A172 (cell line): Measurements from ENCODE around the gene PRKCA. TPM values are rescaled to one million over a fixed set of nuclear protein-coding genes. Genes with fewer than 3 reads are reported as not detected.

ENCODE experiments used
- DNase-seq: peaks from one replicate; pipeline ENCODE4 v3.0.0-alpha.2; 2015; ENCODE audit warnings: low spot score
- total RNA-seq: library from RNA; depleted of rRNA; stranded (reverse); fragments of >200 nt; shearing (Covaris generic); gene quantifications from 2 replicates; pipeline ENCODE4 v1.2.3, GENCODE V29; 2014

The PRKCA gene
- total RNA-seq, 1 experiment from 2014 or later = 21.6 TPM

DNA sequence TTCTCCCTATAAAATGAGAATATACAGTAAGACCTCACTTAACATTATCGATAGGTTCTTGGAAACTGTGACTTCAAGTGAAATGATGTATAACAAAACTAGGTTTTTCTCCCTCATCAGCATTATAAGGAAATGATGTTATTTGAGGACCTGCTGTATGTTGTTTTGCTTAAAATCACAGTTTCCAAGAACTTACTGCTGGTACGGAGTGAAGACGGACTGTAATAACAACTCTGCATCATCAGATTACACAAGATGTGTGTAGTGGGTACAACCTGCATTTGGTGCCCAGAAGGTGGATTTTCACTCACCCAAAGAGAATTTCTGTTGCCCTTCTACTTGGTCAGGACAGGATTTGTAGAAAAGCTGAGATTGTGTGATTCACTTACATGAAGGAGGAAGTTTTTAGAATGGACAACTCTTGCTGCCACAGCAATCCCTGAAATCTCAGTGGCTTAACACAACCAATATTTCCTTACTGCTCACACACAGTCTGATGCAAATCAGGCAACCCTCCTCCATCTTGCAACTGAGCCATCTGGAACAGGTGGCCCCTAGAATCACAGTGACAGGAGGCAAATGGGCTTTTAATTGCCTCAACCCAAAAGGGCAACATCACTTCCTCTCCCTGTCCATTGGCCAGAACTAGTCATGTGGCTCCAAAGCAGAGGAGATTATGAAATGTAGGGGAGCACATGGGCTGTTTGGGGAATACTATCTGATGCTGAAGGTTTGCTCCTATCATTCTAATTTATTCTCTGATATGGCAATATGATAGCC, 464.9 kb downstream of the PRKCA start:
- no peak for DNase-seq

DNA sequence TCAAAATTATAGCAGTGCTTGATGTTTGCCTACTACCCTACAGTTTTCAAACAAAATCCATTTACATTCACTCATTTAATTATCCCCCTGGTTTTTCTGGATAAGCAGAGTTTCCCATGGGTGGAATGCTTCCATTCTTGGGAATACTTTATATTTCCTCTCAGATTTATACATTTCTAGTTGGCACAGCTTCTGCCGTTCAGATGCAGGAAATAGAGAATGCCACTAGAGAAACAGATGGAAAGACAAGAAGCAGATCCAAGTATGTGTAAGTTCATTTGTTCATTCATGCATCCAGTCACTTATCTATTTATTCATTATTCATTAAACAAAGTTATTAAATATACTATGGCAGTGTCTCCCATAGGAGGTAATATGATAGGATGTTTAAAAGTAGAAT, 467.5 kb downstream of the PRKCA start:
- DNase-seq = no peak

DNA sequence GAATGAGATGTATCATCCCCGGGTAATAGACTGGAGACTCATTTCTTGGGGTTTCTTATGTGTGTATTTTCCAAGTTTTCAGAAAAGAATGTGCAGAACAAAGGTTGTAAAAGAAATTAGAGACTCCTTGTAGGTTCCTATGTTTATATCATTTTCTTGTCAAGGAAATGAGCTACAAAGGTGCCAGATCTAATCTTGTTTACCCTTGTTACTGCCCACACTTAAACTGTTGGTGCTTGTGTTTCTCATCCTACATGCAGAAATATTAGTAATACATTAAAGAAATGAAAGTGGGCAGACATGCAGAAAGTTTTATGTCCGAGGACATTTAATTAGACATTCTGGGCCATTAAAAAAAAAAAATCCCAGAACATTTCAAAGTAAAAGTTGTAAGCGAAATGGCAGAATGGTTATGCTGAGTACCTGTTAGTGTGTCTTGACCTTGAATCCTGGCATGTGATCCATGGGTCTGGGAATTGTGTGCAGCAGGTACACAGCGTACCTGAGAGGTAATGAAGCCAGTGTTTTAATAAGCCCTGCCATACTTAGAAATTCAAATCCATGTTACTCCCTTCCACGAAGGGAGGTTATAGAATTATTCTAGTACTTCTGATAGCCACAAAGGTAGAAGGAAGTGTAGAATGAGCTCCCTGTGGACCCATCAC, 469.9 kb downstream of the PRKCA start:
- no peak for DNase-seq

DNA sequence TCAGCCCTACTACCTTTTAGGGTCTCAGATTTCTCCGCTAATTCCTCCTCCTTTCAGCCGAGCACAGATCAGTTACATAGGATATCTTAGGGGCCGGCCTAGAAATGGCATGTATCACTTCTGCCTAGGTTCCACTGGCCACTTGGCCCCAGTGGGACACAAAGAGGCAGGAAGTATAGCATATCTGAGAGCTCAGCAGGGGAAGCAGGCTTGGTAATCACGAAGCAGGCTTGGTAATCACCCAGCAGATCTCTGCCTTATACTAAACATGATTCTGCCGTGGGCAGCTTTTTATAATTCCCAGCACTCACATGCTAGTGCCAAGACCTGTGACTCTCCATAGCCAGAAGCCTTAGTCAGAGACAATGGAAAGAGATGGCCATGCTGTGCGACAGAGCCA, 472.9 kb downstream of the PRKCA start:
- DNase-seq = no peak

DNA sequence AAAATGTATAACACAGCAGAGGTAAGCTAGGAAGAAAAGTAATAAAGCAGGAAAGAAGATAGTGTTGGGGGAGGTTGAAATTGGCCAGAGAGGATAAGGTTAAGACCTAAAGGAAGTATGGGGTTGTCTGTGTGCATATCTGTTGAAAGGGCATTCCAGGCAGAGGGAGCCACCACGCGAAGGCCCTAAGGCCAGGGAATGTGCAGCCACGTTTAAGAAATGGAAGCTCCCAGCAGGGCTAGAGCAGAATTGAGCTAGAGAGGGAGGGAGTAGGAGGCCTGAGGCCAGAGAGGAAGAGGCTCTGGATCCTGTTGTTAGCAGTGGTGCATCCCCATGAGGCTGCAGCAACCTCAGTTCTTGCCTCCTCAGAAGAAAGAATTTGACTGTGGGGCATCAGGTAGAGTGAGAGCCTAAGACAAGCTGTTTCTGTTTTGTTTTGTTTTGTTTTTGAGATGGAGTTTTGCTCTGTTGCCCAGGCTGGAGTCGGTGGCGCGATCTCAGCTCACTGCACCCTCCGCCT, 473.5 kb downstream of the PRKCA start:
- no peak for DNase-seq

DNA sequence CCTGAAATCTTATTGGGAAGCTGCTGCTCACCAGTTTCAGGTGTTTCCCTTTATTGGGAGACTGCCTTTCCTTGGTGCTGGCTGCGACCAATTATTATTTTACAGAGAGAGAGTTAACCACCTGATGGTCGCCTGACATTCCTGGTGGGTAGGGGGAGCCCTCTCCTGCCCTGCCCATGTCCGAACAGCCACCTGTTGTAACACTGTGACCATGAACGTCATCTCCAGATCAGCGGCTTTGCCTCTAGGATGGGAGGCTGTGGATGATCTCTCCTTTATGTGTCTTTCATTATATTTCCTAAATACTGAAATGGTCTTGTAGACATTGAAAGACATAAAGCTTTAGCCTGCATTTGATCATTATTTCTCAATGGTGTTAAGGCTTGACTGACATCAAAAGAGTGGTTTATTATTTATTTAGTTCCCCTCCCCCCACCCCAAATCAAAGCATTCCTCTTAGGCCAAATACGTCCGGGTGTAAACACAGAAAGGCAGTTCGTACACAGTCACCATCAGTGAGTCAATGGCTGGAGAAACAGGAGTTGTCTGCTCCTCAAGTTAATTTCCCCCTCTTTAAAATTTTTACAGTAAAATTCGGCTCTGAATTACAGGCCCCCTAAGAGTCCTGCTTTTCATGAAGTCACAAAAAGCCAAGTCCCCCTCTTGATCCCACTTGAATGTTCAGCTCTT, 474.7 kb downstream of the PRKCA start:
- no peak for DNase-seq

DNA sequence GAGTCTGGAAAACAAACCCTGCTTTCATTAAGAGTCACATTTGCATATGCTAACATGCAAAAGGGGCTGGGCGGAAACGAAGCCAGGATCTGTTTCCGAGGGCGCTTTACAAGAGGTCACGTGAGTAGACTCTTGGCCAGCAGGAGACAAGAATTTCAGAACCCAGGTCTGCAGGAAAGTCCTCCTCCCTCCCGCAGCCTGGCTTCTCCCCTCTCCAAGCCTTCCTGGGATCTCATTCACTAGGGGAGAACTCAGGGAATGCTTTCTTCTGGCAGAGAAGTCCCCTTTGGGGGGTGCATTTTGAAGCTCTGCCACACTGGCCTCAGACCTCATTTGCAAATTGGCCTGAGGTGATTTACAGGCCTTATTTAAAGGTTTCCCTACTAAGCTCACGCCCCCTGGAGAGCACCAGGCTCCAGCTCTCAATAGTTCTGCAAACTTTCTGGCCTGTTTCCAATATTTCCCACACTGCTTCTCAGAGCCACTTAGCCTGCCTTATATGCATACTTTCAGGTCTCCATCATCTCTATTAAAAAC, 475.3 kb downstream of the PRKCA start:
- no peak for DNase-seq

DNA sequence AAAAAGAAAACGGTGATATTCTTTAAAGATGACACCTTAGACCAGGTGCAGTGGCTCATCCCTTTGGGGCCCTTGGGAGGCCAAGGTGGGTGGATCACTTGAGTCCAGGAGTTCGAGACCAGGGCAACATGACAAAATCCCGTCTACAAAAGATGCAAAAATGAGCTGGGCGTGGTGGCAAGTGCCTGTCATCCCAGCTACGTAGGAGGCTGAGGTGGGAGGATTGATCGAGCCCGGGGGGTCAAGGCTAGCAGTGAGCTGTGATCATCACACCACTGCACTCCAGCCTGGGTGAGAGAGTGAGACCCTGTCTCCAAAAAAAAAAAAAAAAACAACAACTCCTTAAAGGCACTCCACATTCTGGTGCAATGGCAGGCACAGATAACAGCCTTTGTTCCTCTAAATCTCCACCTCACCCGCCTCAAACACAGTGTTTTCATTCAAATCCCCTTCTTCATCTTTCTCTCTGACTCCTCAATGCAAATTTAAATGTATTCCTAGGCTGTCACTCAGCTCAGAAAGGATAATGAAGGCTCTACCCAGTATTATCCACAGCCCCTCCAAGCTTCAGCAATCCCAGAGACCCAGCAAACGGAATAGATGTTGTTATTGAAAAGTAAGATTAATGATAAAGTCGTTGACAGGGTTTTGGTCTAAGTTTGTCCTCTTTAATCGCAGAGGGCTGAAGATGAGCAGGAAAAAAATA, 476.3 kb downstream of the PRKCA start:
- DNase-seq = no peak

DNA sequence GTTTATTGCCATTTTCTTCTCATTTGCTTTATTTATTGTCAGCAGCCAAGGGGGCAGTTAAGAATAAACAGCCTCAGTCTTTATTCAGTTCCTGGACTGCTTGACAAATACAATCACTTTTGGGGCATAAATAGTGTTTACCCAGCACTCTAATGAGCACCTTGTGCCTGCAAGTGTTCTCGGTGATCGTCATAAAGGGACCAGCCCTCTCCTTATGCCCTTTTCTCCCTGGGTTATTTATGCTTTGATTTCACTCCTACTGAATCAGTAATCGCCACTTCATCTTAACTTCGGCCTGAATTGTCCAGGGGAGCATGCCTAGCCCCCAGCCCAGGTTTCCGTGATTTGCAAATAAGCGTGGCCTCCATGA, 476.8 kb downstream of the PRKCA start:
- no peak for DNase-seq

DNA sequence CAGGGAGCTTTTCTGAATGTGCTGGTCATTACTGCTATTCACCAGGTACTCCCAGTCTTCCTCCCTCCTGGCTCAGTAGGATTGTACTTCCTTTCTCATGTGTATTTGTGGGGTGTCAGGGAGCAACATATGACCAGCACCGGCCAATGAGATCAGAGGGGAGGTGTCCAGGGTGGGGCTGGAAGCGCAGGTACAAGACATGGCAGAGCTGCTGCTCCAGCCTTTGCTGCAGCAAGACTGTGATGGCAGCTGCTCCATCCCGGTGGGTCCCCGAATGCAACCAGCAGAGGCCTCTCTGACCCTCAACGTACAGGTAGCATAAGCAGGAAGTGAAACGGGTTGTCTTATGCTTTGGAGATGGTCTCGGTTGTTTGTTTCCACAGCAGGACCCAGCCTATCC, 478.7 kb downstream of the PRKCA start:
- DNase-seq = no peak

DNA sequence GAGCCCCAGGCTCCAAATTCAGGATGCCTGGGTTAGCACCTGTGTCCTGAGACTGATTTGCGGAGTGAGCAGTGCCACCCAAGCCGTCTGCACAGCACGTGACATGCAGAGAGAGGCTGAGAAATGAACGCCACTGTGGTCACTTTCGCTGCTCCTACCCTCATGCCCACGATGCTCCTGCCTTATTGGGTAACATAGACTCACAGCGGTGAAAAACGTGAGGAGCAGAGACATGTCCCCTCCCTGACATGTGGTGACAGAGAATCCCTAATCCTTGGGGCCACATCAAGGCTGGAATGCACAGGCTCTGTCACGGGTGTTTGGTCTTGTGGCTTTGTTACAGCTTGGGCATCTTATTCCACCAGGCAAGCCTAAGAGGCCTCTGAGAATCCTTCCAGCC, 480.4 kb downstream of the PRKCA start:
- no peak for DNase-seq

DNA sequence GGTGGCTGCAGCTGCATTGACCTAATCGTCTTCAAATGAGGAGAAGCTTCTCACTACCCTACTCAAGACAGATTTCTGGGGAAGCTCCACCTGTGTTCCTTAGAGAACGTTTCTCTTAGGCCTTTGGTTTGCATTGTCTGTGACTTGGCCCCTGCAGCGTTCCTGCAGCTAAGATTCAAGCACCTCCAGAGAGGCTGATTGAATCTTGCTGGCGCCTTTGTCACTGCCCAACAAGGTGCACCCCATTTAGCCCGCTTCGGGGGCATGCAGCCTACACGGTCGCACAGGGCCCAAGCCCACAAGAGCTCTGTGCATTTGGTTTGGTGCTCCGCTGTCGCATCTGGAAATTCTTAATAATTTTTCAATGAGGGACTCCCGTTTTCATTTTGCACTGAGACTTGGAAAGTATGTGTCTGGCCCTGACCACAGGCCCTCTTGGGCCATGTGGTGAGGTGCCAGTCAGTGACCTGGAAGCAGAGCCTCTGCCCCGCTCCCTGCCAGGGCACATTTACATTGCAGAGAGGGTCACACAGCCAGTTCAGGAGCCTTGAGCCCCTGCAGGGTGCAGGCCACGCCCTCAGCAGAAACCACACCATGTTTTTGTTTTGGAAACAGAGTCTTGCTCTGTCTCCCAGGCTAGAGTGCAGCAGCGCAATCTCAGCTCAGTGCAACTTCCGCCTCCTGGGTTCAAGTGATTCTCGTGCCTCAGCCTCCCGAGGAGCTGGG, 481.4 kb downstream of the PRKCA start:
- DNase-seq = no peak

DNA sequence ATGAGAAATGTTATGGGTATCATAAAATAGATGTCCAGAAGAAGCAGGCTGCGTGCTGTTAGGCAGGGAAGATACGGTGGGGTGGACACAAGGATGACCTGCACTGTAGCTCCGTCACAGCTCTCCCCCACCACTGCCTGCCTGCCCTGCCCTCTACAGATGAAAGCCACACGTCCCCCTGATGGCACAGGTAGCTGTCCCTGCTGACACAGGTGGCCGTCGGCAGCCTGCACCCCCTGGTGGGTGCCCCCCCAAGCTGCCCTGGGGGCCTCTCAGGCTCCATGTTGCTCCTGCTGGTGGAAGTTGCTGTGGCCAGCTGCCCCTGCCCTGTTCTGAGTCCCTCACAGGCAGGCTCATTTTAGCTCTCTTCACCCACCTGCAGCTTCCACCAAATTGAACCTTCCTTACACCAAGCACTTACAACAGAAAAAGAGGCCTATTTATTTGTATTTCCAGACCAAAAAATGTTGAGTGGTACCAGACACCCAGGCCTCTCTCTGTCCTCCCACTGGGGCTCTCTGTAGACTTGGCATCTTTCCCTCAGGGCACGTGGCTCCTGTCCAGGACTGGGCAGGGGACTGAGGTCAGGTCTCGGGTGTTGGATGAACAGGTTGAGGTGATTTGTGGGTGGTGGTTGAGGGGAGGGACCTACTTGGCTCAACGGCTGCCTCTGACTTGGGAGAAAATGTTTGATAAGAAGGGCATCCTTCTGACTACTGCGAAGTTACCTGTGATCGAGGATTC, 482.4 kb downstream of the PRKCA start:
- no peak for DNase-seq

DNA sequence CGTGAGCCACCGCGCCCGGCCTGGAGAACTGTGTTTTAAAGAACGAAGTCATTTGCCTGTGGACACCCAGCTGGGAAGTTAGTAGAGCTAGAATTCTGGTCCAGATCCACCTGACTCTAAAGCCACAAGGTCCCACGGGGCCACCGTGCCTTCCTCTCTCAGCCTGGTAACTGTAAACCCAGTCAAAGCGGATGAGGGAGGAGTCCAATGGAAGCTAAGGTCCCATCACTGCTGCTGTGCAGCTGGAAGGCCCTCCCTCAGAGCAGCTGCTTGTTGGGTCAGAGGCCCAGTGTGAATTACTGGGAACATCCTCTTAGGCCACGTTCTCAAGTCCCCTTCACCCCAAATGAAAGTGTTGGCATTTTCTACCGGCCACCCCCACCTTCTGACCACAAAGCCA, 483.7 kb downstream of the PRKCA start:
- no peak for DNase-seq

DNA sequence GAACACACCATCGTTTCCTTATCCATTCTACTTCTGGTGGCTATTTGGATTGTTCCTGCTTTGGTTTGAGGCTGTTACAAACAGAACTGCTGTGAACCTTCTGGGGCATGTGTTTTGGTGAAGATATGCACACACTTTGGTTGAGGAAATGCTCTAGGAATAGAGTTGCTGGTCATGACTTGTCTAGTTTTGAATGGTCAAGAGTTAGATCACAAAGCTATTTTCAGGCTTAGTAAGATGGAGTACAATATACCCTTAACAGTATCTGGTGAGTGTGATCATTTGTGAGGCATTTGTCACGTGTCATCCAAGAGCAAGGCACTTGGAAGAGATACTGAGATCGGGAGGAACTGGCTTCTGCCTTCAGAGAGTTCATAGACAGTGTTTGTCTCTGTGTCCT, 485.5 kb downstream of the PRKCA start:
- no peak for DNase-seq

DNA sequence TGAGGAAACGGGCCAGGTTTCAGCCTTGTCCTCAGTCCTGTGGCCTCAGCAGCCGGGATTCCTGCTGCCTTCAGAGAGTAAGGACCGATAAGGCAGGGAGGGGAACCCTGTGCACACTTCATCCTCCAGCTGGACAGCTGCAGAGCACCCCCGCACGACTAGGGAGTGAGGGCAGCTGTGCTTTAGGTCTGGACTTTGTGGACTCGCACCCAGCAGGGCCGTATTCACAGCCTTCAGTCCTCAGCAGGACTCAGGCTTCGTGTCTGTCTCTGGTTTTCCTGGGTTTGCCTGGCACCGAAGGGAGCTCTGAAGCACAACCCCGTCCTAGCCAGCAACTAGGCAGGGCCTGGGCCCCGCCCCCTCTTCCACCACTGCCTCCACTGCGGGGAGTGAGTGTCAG, 486.7 kb downstream of the PRKCA start:
- no peak for DNase-seq

DNA sequence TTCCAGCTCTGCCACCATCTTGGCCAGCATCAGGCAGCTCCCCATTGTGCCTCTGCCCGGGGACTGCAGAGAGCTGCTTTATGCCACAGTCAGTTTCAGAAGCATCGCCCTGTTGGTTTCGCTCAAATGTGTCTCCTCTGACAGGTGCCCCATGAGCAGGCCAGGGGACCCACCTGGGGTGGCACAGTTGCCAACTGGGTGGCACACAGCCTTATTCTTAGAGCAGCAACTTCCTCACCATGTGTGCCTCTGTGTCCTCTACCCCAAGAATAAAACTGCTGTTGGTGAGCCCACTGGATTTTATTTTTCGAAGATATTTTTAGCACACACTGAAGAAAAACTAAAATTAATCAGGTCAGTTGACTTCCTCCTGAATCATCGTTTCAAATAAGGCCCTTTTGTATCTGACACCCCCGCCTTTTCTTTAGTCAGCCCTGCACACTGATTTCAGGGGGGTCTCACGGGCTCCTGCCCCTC, 487.6 kb downstream of the PRKCA start:
- DNase-seq = no peak

DNA sequence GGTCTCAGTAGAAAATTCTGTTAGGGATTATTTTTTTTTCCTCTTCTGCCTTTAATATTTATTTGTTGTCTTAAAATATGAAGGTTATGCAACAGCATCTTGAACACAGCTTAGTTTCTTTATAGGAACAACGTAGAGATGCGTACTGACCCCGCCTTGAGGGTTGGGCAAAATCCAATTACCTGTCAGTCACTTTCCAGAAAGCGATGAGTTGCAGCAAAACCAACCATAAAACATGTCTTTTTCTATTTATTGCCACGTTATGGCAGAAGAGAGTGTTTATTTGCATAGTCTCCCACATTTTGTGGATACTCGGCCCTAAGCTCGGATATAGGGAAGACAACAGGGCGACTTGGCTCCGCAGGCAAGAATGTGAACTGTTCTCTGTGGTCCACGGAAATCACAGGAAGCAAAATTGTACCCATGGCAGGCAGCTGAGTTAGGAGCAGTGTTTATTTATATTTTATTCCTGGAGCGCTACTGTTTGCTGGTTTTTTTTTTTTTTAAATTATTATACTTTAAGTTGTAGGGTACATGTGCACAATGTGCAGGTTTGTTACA, 488.2 kb downstream of the PRKCA start:
- DNase-seq = no peak

DNA sequence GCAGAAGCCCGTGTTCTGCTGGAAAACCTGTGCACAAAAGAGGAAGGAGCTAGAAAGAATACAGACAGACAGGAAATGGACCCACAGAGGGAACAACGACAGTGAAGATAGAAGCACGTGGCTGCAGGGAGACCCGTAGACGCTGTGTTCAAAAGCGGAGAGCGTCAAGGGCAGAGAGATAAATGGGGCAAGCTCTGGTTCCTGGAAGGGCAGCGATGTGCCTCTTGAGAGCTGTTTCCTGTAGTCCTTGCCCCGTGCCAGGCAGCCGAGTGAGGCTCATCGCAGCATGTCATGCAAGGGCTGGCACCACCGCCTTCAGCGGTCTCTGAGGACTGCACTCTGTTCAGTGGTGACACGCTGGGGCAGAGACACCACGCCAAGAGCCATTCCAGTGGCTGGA, 488.9 kb downstream of the PRKCA start:
- no peak for DNase-seq

DNA sequence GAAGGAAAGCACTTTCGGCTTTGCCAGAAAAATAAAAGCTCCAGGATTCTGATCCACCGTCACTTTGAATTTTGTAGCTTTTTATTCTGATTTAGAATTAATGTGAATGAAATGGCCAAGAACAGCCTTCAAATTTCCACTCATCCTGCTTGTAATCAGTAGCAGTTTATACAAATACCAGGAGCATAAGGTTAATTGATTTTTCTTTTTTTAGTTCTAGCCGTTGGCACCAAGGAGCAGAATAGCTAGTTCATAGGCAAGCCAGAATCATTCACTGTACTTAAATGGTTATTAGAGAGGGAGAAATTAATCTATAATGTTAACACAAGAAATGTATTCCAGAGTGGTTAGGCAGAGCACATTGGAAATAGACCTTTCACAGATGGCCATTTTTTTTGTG, 491.4 kb downstream of the PRKCA start:
- DNase-seq = no peak
